ENCODE measurements around the gene SPOCK1.

Gene SPOCK1

DNA sequence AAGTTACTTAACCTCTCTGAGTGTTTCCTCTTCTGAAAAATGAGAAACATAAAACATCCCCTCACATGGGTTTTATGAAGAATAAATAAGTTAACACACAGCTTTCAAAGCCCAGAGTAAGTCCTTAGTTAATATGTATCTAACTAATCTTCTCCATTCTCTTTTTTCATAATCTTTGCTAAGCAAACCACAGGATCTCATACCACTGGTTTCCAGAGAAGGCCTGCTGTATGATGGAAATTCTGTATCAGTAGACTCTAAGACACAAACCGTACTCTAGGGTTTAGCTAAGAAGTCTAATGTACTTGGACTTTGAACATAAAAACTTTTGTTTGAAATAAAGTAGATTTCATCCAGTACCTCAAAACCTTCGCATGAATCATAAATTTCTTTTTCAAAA, 307.9 kb downstream of the SPOCK1 start:
- no peak for TF ChIP-seq POLR2A (IDR thresholded peaks at IDR 0.05; ENCODE audit: extremely low read depth, insufficient read length)
- no peak for TF ChIP-seq MYC (IDR thresholded peaks at IDR 0.05; ENCODE audit: low read depth, low read length)
- TF ChIP-seq, protein P1, sequence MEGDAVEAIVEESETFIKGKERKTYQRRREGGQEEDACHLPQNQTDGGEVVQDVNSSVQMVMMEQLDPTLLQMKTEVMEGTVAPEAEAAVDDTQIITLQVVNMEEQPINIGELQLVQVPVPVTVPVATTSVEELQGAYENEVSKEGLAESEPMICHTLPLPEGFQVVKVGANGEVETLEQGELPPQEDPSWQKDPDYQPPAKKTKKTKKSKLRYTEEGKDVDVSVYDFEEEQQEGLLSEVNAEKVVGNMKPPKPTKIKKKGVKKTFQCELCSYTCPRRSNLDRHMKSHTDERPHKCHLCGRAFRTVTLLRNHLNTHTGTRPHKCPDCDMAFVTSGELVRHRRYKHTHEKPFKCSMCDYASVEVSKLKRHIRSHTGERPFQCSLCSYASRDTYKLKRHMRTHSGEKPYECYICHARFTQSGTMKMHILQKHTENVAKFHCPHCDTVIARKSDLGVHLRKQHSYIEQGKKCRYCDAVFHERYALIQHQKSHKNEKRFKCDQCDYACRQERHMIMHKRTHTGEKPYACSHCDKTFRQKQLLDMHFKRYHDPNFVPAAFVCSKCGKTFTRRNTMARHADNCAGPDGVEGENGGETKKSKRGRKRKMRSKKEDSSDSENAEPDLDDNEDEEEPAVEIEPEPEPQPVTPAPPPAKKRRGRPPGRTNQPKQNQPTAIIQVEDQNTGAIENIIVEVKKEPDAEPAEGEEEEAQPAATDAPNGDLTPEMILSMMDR (IDR thresholded peaks at IDR 0.05; ENCODE audit: low read depth, low read length): no peak
- TF ChIP-seq, protein P2, sequence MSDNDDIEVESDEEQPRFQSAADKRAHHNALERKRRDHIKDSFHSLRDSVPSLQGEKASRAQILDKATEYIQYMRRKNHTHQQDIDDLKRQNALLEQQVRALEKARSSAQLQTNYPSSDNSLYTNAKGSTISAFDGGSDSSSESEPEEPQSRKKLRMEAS (IDR thresholded peaks at IDR 0.05; ENCODE audit: low read depth, low read length): no peak
- H3K4me3 ChIP-seq (ENCODE audit: low read depth, low read length): no peak overlapping the region
- DNase-seq (ENCODE audit: low read depth): no peak

DNA sequence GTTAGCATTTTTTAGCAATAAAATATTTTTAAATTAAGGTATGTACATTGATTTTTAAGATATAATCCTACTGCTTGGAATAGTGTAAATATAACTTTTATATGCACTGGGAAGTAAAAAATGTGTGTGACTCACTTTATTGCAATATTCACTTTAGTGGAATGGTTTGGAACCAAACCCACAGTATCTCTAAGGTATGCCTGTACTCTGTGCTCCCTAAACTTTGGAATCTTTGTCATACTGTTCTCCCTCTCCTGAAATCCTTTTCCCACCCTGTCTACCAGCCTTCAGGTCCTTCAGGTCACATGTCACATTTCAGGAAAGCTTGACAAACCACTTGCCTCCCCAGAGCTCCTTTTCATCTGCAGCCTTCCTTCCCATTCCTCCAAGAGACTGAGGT, 308.7 kb downstream of the SPOCK1 start:
- TF ChIP-seq, protein P2 (IDR thresholded peaks at IDR 0.05; ENCODE audit: low read depth, low read length): no peak
- TF ChIP-seq, protein P1 (IDR thresholded peaks at IDR 0.05; ENCODE audit: low read depth, low read length): no peak
- TF ChIP-seq MYC (IDR thresholded peaks at IDR 0.05; ENCODE audit: low read depth, low read length): no peak
- TF ChIP-seq POLR2A (IDR thresholded peaks at IDR 0.05; ENCODE audit: extremely low read depth, insufficient read length): no peak
- DNase-seq (ENCODE audit: low read depth): no peak
- H3K4me3 ChIP-seq (ENCODE audit: low read depth, low read length): no peak overlapping the region

DNA sequence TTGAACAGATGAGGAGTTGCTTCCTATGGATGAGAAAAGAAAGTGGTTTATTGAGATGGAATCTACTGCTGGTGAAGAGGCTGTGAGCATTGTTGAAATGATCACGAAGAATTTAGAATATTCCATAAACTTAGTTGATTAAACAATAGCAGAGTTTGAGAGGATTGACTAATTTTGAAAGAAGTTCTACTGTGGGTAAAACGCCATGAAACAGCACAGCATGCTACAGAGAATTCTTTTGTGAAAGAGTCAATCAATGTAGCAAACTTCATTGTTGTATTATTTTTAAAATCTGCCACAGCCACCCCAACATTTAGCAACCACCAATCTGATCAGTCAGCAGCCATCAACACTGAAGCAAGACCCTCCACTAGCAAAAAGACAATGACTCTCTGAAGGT, 309.1 kb downstream of the SPOCK1 start:
- no peak for DNase-seq (ENCODE audit: low read depth)
- H3K4me3 ChIP-seq (ENCODE audit: low read depth, low read length): no peak overlapping the region
- no peak for TF ChIP-seq MYC (IDR thresholded peaks at IDR 0.05; ENCODE audit: low read depth, low read length)
- no peak for TF ChIP-seq POLR2A (IDR thresholded peaks at IDR 0.05; ENCODE audit: extremely low read depth, insufficient read length)
- TF ChIP-seq, protein P2 (IDR thresholded peaks at IDR 0.05; ENCODE audit: low read depth, low read length): no peak
- TF ChIP-seq, protein P1 (IDR thresholded peaks at IDR 0.05; ENCODE audit: low read depth, low read length): no peak

- DNase-seq (ENCODE audit: low read depth): no peak
- TF ChIP-seq POLR2A (IDR thresholded peaks at IDR 0.05; ENCODE audit: extremely low read depth, insufficient read length) (no peak), MYC (IDR thresholded peaks at IDR 0.05; ENCODE audit: low read depth, low read length) (no peak)
- TF ChIP-seq, protein P1 (IDR thresholded peaks at IDR 0.05; ENCODE audit: low read depth, low read length): no peak
- TF ChIP-seq, protein P2 (IDR thresholded peaks at IDR 0.05; ENCODE audit: low read depth, low read length): no peak
- H3K4me3 ChIP-seq (ENCODE audit: low read depth, low read length): no peak overlapping the region
Measured at GRCh38 chr5:137188566-137188965, 310.6 kb downstream of the SPOCK1 start.

DNA sequence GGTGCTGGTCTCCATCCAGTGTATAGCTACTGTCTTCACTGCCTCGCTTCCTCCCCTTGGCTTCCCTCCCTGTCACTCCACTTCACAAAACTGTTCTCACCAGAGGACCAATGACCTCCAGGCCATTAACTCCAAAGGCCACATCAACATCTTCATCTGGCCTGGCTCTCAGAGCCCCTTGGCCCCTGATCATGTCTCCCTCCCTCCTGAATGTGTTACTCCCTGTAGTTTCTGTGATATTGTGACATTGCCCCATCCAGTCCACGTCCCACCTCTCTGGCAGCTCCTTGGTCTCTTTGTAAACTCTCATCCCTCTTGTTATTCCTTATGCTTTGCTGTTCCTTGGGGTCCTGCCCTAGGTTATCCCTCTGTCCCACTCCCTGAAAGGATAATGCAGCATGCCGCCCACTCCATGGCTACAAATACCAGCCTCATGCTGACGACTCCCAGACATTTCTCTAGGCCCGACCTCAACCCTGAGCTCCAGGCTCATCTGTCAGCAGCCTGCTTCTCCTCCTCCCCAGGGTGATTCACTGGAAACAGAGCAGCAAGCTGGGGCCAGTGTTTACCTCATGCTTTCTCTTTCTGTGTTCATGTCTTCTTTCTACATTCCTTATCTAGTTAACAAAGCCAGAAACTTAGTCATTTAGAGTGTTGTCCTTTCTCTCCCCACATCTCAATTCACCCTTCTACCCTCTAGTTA, 312.2 kb downstream of the SPOCK1 start:
- TF ChIP-seq, protein P2 (IDR thresholded peaks at IDR 0.05; ENCODE audit: low read depth, low read length): no peak
- TF ChIP-seq, protein P1 (IDR thresholded peaks at IDR 0.05; ENCODE audit: low read depth, low read length): no peak
- TF ChIP-seq MYC (IDR thresholded peaks at IDR 0.05; ENCODE audit: low read depth, low read length) (no peak), POLR2A (IDR thresholded peaks at IDR 0.05; ENCODE audit: extremely low read depth, insufficient read length) (no peak)
- no peak overlapping the region for H3K4me3 ChIP-seq (ENCODE audit: low read depth, low read length)
- DNase-seq (ENCODE audit: low read depth): no peak
